Activated CD4-positive, alpha-beta memory T cell treated with anti-CD3 and anti-CD28 coated beads for 36 hours (primary cell): ENCODE results near the gene BRMS1L. TPM values are rescaled to one million over a fixed set of nuclear protein-coding genes. Genes with fewer than 3 reads are reported as not detected.
"Not testable (repeated sequence)": the region's sequence is repeated elsewhere in the genome, so short reads cannot be mapped to it uniquely, and the experiment has no call there.

ENCODE experiments used
- CTCF ChIA-PET: fragments of 350-600 bp; sonication (Branson Sonifier 250); formaldehyde crosslinking; loops from one replicate; lab custom pipeline; 2021; ENCODE audit warnings: antibody characterized with exemption, inconsistent platforms; lab: Charles Lee
- POLR2A ChIA-PET: fragments of 350-600 bp; sonication (Branson Sonifier 250); formaldehyde crosslinking; loops from one replicate; lab custom pipeline; 2021; ENCODE audit warnings: antibody characterized with exemption; lab: Charles Lee
- DNase-seq: peaks from one replicate; pipeline ENCODE4 v3.0.0-alpha.2; 2020
- H3K27ac Mint-ChIP-seq: one replicate; pipeline ENCODE4 v1.8.0; 2021; ENCODE audit warnings: mixed read lengths
- H3K27me3 Mint-ChIP-seq: one replicate; pipeline ENCODE4 v1.8.0; 2021; ENCODE audit warnings: mixed read lengths
- H3K36me3 Mint-ChIP-seq: one replicate; pipeline ENCODE4 v1.8.0; 2021; ENCODE audit warnings: mixed read lengths
- H3K4me1 Mint-ChIP-seq: one replicate; pipeline ENCODE4 v1.8.0; 2021; ENCODE audit warnings: low read depth, mixed read lengths
- H3K4me3 Mint-ChIP-seq: one replicate; pipeline ENCODE4 v1.8.0; 2021; ENCODE audit warnings: mild to moderate bottlenecking, mixed read lengths
- H3K9me3 Mint-ChIP-seq: one replicate; pipeline ENCODE4 v1.8.0; 2021; ENCODE audit warnings: mixed read lengths
- intact Hi-C: fragments of 100-400 bp; cut with micrococcal nuclease; formaldehyde crosslinking; loops from one replicate; pipeline ENCODE4 v1.15.1; 2023
- total RNA-seq, 2 experiments: library from RNA; stranded (reverse); gene quantifications; one replicate each; pipeline ENCODE4 v1.2.3, GENCODE V29; 2021

The BRMS1L gene, protein sequence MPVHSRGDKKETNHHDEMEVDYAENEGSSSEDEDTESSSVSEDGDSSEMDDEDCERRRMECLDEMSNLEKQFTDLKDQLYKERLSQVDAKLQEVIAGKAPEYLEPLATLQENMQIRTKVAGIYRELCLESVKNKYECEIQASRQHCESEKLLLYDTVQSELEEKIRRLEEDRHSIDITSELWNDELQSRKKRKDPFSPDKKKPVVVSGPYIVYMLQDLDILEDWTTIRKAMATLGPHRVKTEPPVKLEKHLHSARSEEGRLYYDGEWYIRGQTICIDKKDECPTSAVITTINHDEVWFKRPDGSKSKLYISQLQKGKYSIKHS
- 1 to 10 TPM; 5.6 to 6.1 TPM for total RNA-seq

DNA sequence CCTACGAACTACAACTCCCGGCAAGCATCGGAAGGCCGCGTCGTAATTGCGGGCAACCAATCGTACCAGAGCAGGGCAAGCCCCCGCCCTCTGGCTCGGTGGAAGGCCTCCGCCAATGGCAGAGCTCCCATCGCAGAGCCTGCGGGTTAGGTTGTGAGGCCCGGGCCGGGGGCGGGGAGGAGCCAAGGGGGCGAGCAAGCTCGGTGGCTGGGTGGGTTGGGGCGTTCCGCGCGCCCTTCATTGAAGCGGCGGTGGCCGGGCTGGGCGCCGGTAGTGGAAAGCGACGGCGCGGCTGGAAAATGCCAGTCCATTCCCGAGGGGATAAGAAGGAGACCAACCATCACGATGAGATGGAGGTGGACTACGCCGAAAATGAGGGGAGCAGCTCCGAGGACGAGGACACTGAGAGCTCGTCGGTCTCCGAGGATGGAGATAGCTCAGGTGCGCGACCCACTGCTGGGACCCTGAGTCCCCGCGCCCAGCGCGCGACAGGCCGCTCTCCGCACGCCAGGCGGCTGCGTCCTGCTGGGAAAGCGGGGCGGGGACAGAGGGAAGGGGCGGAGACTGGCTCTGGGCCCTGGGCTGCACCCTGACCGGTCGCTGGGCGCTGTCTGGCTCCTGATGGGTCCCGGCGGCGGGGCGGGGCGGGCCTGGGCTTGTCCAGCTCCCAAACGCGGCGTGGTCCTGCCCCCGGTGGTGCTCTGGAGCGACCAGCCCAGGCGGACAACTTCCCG, at the start of gene BRMS1L:
BRMS1L (plus strand) TSS at position 121 of the 734 bp plus-strand sequence; CDS start at position 300, 179 bp downstream.
- intact Hi-C loops = loop anchor here (1.0 to 5.0 kb wide), 8 partner anchors 12 to 844 kb away; partner anchors contain the start of genes FAM177A1, INSM2, MBIP and RALGAPA1
- Mint-ChIP-seq H3K4me3 (peak within 1 kb of the TSS; percentile 78), H3K27me3 (no peaks in the 10 kb centered on the region), H3K9me3 (no peaks in the 10 kb centered on the region), H3K27ac (peak within 1 kb of the TSS; percentile 93), H3K36me3 (peaks cover 1% of the 10 kb centered on the region), H3K4me1 (peaks cover 23% of the 10 kb centered on the region)
- POLR2A ChIA-PET = interaction anchor here (0.6 to 1.7 kb wide), 8 partner anchors 8 to 705 kb away, joined by 3 to 6 read pairs (median 4); partner anchors contain the start of genes INSM2, MBIP, PPP2R3C and RALGAPA1
- CTCF ChIA-PET = interaction anchor here (0.8 to 3.3 kb wide), 3 partner anchors 9 to 17 kb away, joined by 5 to 22 read pairs (median 9); partner anchors contain the start of gene RALGAPA1
- DNase-seq = peak; percentile 98

DNA sequence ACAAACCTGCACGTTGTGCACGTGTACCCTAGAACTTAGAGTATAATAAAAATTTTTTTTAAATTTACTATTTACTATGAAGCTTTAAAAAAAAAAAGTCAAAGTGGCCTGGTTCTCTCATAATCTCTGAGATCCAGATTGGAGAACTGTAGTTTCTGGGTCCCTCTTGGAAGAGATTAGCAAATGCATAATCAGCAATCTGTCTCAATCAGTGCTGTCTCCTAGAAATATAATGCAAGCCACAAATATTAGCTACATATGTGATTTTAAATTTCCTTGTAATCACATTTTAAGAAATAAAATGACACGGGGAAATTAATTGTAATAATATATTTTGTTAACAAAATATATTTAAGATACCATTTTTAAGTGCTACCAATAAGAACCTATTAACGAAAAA, 49.3 kb upstream of the BRMS1L start:
- H3K4me3 Mint-ChIP-seq = no peak overlapping the region
- H3K4me1 Mint-ChIP-seq = peaks cover 3% of the 10 kb centered on the region
- no peaks in the 10 kb centered on the region for H3K27me3 Mint-ChIP-seq
- H3K9me3 Mint-ChIP-seq = peaks cover 16% of the 10 kb centered on the region
- no peak overlapping the region for H3K27ac Mint-ChIP-seq
- peaks cover 13% of the 10 kb centered on the region for H3K36me3 Mint-ChIP-seq
- ChIA-PET POLR2A (no interaction called here), CTCF (interaction anchor here (1.4 kb wide), 1 partner anchor 8 kb away, joined by 3 read pairs; no protein-coding TSS in a partner anchor)
- no peak for DNase-seq
- intact Hi-C loops = no loop called here

DNA sequence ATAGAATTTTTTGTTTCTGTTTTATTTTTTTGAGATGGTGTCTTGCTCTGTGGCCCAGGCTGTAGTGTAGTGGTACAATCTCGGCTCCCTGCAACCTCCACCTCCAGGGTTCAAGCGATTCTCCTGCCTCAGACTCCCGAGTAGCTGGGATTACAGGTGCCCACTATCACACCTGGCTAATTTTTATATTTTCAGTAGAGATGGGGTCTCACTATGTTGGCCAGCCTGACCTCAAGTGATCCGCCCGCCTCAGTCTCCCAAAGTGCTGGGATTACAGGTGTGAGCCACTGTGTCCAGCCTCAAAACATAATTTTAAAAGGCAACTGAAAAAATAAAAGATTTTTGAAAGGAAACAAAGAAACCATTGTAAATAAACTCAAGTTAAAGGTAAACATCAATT, 48.6 kb upstream of the BRMS1L start:
- Mint-ChIP-seq H3K36me3 (peaks cover 15% of the 10 kb centered on the region), H3K9me3 (peaks cover 19% of the 10 kb centered on the region)
- CTCF ChIA-PET, H3K4me3 Mint-ChIP-seq, intact Hi-C loops, POLR2A ChIA-PET, H3K27ac Mint-ChIP-seq, H3K4me1 Mint-ChIP-seq, DNase-seq, H3K27me3 Mint-ChIP-seq: not testable (repeated sequence)

DNA sequence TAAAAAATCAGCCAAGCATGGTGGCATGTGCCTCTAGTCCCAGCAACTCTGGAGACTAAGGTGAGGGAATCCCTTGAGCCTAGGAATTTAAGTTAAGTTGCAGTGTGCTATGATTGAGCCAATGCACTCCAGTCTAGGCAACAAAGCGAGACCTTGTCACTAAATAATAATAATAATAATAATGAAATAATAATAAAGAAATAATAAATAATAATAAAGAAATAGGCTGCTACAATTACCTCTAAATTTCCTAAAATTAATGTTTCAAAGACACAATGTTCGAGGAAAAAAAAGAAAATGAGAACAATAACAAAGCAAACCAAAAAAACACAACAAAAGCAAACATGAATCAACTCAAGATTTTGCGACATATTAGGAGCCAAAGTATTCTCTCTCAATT, 46.8 kb upstream of the BRMS1L start:
- peaks cover 21% of the 10 kb centered on the region for H3K9me3 Mint-ChIP-seq
- ChIA-PET POLR2A (no interaction called here), CTCF (no interaction called here)
- peaks cover 7% of the 10 kb centered on the region for H3K4me1 Mint-ChIP-seq
- H3K4me3 Mint-ChIP-seq = no peak overlapping the region
- peaks cover 20% of the 10 kb centered on the region for H3K36me3 Mint-ChIP-seq
- no peaks in the 10 kb centered on the region for H3K27me3 Mint-ChIP-seq
- H3K27ac Mint-ChIP-seq = no peak overlapping the region
- intact Hi-C loops = no loop called here
- DNase-seq = no peak

DNA sequence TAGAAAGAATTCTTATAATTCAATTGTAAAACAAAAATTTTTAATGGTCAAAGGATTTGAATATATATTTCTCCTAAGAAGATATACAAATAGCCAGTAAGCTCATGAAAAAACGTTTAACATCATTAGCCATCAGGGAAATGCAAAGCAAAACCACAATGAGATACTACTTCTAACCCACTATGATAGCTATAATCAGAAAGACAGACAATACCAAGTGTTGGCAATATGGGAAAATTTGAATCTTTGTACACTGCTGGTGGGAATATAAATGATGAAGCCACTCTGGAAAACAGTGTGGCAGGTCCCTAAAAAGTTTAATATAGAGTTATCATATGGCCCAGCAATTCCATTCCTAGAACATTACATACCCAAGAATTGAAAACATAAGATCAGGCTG, 42.4 kb upstream of the BRMS1L start:
- no peaks in the 10 kb centered on the region for H3K27me3 Mint-ChIP-seq
- H3K4me1 Mint-ChIP-seq = peaks cover 28% of the 10 kb centered on the region
- peaks cover 23% of the 10 kb centered on the region for H3K36me3 Mint-ChIP-seq
- no peak overlapping the region for H3K27ac Mint-ChIP-seq
- intact Hi-C loops = no loop called here
- no peak overlapping the region for H3K4me3 Mint-ChIP-seq
- H3K9me3 Mint-ChIP-seq = peaks cover 21% of the 10 kb centered on the region
- DNase-seq = no peak
- ChIA-PET CTCF (interaction anchor here (0.6 to 1.3 kb wide), 2 partner anchors 35 to 61 kb away, joined by 3 to 5 read pairs; no protein-coding TSS in a partner anchor), POLR2A (no interaction called here)

DNA sequence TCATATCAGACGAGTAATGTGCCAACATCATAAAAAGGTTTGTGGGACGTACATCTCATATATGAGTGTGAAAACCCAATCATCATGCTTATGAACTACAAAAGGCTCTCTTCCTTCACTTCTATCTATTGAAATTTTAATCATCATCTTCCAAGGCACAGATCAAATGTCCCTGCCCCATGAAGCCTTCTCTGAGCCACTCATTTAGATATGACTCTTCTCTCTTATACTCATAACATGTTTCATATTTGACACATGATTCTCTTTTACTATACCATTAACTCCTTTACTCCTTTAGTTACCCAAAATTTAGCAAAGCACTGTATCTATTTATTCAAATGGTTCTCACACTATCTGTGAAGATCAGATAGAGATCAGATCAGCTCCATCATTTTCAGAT, 39.3 kb upstream of the BRMS1L start:
- no peak overlapping the region for H3K4me3 Mint-ChIP-seq
- peaks cover 4% of the 10 kb centered on the region for H3K9me3 Mint-ChIP-seq
- intact Hi-C loops = loop anchor here (2.0 kb wide), 1 partner anchor 22 kb away; the partner anchor contains the start of gene RALGAPA1
- peaks cover 43% of the 10 kb centered on the region for H3K4me1 Mint-ChIP-seq
- H3K36me3 Mint-ChIP-seq = peaks cover 19% of the 10 kb centered on the region
- H3K27ac Mint-ChIP-seq = no peak overlapping the region
- POLR2A ChIA-PET = no interaction called here
- no peak for DNase-seq
- CTCF ChIA-PET = interaction anchor here (1.2 kb wide), 1 partner anchor 22 kb away, joined by 3 read pairs; the partner anchor contains the start of gene RALGAPA1
- H3K27me3 Mint-ChIP-seq = no peaks in the 10 kb centered on the region

DNA sequence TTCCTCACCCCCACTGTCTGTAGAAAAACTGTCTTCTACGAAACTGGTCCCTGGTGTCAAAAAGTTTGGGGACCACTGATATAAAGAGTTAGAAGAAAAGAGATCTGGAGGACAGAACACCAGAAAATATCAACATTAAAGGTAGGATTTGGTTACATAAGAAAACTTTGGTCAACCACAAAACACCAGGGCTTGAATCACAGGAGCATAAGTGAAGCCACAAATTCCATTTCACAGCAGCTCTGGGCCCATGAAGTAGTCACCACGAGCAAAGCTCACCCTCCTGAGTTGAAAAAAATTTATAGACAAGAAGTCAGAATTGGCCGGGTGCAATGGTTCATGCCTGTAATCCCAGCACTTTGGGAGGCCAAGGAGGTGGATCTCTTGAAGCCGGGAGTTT, 36.5 kb upstream of the BRMS1L start:
- POLR2A ChIA-PET = no interaction called here
- no peaks in the 10 kb centered on the region for H3K27me3 Mint-ChIP-seq
- H3K27ac Mint-ChIP-seq = no peak overlapping the region
- H3K36me3 Mint-ChIP-seq = peaks cover 13% of the 10 kb centered on the region
- no peak overlapping the region for H3K4me3 Mint-ChIP-seq
- CTCF ChIA-PET = no interaction called here
- intact Hi-C loops = no loop called here
- H3K9me3 Mint-ChIP-seq = no peaks in the 10 kb centered on the region
- DNase-seq = peak; percentile 29
- H3K4me1 Mint-ChIP-seq = peaks cover 37% of the 10 kb centered on the region

DNA sequence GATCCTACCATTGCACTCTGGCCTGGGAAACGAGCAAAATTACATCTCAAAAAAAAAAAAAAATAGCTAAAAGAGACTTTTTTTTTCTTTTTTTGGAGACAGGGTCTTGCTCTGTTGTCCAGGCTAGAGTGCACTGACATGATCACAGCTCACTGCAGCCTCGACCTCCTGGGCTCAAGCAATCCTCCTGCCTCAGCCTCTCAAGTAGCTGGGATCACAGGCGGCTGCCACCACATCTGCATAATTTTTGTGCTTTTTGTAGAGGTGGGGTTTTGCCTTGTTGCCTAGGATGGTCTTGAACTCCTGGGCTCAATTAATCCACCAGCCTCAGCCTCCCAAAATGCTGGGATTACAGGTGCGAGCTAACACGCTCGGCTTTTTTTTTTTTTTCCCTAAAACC, 28.3 kb upstream of the BRMS1L start:
- intact Hi-C loops = no loop called here
- H3K4me1 Mint-ChIP-seq = peaks cover 28% of the 10 kb centered on the region
- no peak overlapping the region for H3K27ac Mint-ChIP-seq
- H3K36me3 Mint-ChIP-seq = peaks cover 2% of the 10 kb centered on the region
- POLR2A ChIA-PET = interaction anchor here (1.4 kb wide), 1 partner anchor 9 kb away, joined by 6 read pairs; no protein-coding TSS in a partner anchor
- no peak for DNase-seq
- H3K27me3 Mint-ChIP-seq = no peaks in the 10 kb centered on the region
- H3K4me3 Mint-ChIP-seq = no peak overlapping the region
- no peaks in the 10 kb centered on the region for H3K9me3 Mint-ChIP-seq
- CTCF ChIA-PET = interaction anchor here (0.6 kb wide), 1 partner anchor 8 kb away, joined by 3 read pairs; no protein-coding TSS in a partner anchor

DNA sequence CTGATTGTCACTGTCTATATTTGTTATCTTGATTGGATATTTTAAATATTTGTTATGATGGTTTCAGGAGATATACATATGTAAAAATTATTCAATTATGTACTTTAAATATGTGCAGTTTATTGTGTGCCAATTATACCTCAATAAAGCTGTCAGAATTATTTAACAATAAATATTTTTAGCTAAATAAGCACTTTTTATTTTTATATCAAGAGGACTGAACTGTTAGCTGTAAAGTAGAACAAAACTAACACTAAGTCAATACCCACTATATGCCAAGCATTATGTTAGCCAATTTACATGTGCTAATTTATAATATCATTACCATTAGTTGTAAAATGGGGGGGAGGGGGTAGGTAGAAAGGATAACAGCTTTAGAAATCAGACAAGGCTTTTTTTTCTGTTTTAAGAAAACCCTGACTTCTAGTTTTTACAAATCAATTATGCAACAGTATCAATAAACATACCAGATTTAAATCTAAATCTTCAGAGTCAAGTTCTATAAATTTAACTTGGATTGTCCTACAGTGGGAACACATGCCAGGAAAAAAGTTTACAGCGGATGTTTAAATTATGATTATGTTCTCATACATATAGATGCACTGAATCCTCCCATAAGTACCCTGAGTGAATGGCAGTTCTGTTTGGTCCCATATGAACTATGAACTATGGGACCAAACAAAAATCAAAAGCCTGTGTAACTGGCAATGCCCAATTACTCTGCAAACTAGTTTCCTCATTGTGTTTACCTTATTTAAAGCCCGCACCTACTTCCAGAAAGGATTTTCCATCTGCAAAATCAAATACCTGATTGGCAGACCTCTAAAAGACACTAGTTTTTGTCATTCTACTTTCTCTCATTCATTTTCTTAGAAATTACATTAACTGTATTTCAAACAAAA, 19.9 kb upstream of the BRMS1L start:
- H3K4me1 Mint-ChIP-seq = peaks cover 31% of the 10 kb centered on the region
- DNase-seq = no peak
- POLR2A ChIA-PET = interaction anchor here (1.3 to 1.9 kb wide), 2 partner anchors 9 to 20 kb away, joined by 4 to 6 read pairs; partner anchors contain the start of gene BRMS1L
- no peak overlapping the region for H3K27ac Mint-ChIP-seq
- peaks cover 3% of the 10 kb centered on the region for H3K36me3 Mint-ChIP-seq
- H3K27me3 Mint-ChIP-seq = no peaks in the 10 kb centered on the region
- CTCF ChIA-PET = interaction anchor here (0.6 to 2.4 kb wide), 7 partner anchors 8 to 1065 kb away, joined by 3 to 15 read pairs (median 4); no protein-coding TSS in a partner anchor
- intact Hi-C loops = loop anchor here (5.0 kb wide), 2 partner anchors 39 to 516 kb away; partner anchors contain the start of gene MBIP
- no peaks in the 10 kb centered on the region for H3K9me3 Mint-ChIP-seq
- no peak overlapping the region for H3K4me3 Mint-ChIP-seq

DNA sequence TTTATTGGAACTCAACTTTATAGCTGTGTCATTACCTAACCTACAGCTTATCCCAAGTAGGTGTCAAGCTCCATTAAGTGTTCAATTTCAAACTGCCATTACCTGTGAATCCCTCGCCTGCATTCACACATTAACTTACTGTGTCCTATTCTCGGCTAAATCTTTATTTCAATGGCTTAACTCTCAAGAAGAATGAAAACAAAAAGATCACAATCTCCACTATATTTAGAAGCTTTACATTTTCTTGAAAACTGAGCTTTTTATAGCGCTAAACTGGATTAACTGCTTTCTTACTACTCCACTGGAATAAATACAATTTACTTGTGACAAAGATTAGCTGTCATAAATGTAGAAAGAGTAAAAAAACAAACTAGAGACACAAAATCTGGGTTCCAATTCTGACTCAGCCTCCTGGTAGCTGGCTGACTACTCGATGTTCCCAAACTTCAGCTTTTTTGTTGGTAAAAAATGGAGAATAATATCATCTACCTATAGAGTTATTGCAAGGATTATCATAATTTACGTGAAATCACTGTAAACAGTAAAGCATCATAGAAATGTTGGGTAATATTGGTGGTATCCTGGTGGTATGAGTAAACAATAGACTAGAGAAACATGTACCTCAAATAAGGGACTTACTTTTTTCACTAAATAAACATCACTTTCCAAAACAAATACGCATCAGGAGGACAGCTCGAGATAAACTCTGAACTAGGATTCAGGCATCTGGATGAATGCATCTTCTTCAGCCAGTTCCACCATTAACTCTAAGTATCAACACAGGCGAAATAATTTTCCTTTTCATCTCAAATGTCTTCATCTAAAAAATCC, 18.8 kb upstream of the BRMS1L start:
- ChIA-PET CTCF (interaction anchor here (0.6 to 2.4 kb wide), 4 partner anchors 8 to 1066 kb away, joined by 3 to 15 read pairs (median 4); no protein-coding TSS in a partner anchor), POLR2A (interaction anchor here (1.3 to 1.9 kb wide), 2 partner anchors 10 to 19 kb away, joined by 4 to 6 read pairs; partner anchors contain the start of gene BRMS1L)
- H3K4me1 Mint-ChIP-seq = peaks cover 25% of the 10 kb centered on the region
- H3K27me3 Mint-ChIP-seq = no peaks in the 10 kb centered on the region
- peak overlapping the region; percentile 99 for H3K4me3 Mint-ChIP-seq
- no peak overlapping the region for H3K27ac Mint-ChIP-seq
- H3K36me3 Mint-ChIP-seq = peaks cover 3% of the 10 kb centered on the region
- H3K9me3 Mint-ChIP-seq = no peaks in the 10 kb centered on the region
- DNase-seq = no peak
- intact Hi-C loops = loop anchor here (5.0 kb wide), 2 partner anchors 40 to 515 kb away; partner anchors contain the start of gene MBIP
